HG03095 (cell line): ENCODE measurements around the gene CLIP4.

Source experiments
- ATAC-seq: cut with Tn5 transposase; IDR thresholded peaks from one replicate; pipeline ENCODE4 v1.9.1; 2021; ENCODE audit warnings: moderate library complexity; ENCODE audit not compliant: unreplicated experiment

CLIP4 gene

GRCh38 chr2:29218550-29219125, 103.4 kb downstream of the CLIP4 start:
- ATAC-seq = no peak

- ATAC-seq = no peak
These were observed 104.2 kb downstream of the CLIP4 start for GRCh38 chr2:29219374-29219773.

GRCh38 chr2:29220506-29221270, 105.5 kb downstream of the CLIP4 start:
- no peak for ATAC-seq

- no peak for ATAC-seq
These were observed 107.4 kb downstream of the CLIP4 start for GRCh38 chr2:29222381-29223179.

GRCh38 chr2:29223257-29223656, 108.0 kb downstream of the CLIP4 start:
- no peak for ATAC-seq

- no peak for ATAC-seq
These were observed 108.9 kb downstream of the CLIP4 start for GRCh38 chr2:29223851-29224692.

GRCh38 chr2:29224693-29225551, 109.7 kb downstream of the CLIP4 start:
- ATAC-seq = no peak

GRCh38 chr2:29225814-29226213, 110.6 kb downstream of the CLIP4 start:
- ATAC-seq = no peak

GRCh38 chr2:29226375-29226774, 111.2 kb downstream of the CLIP4 start:
- no peak for ATAC-seq

- no peak for ATAC-seq
These were observed 111.6 kb downstream of the CLIP4 start for GRCh38 chr2:29226808-29227207.

GRCh38 chr2:29227935-29228675, 112.9 kb downstream of the CLIP4 start:
- ATAC-seq = no peak

- ATAC-seq = no peak
These were observed 113.7 kb downstream of the CLIP4 start for GRCh38 chr2:29228947-29229346.

- no peak for ATAC-seq
These were observed 114.4 kb downstream of the CLIP4 start for GRCh38 chr2:29229640-29230039.

- ATAC-seq = no peak
These were observed 116.8 kb downstream of the CLIP4 start for GRCh38 chr2:29232041-29232440.

- ATAC-seq = no peak
These were observed 118.2 kb downstream of the CLIP4 start for GRCh38 chr2:29233428-29233827.

GRCh38 chr2:29235411-29235810, 120.2 kb downstream of the CLIP4 start:
- ATAC-seq = no peak

GRCh38 chr2:29236074-29236473, 120.9 kb downstream of the CLIP4 start:
- ATAC-seq = no peak

- ATAC-seq = no peak
These were observed 123.3 kb downstream of the CLIP4 start for GRCh38 chr2:29238497-29238896.
